Lung microvascular endothelial cell (primary cell): ENCODE results near the gene TCF23. TPM values are rescaled to one million over a fixed set of nuclear protein-coding genes. Genes with fewer than 3 reads are reported as not detected.
"Not testable (repeated sequence)": the region's sequence is repeated elsewhere in the genome, so short reads cannot be mapped to it uniquely, and the experiment has no call there.

Experiments used
- DNase-seq, 2 donors: peaks; one replicate each; pipeline versions ENCODE4 v3.0.0 to v3.0.0-alpha.2; 2010; ENCODE audit warnings: low read depth in 2 of 2
- total RNA-seq: library from RNA; depleted of rRNA; stranded (reverse); fragments of >200 nt; gene quantifications from 2 replicates; pipeline ENCODE4 v1.2.1, GENCODE V29; 2014

The TCF23 gene
- total RNA-seq, 1 donor from 2014 or later: not detected

GRCh38 chr2:27189989-27190388, 41.2 kb downstream of the TCF23 start:
- no peak for DNase-seq

GRCh38 chr2:27191070-27191829, 42.4 kb downstream of the TCF23 start:
- DNase-seq: peak; percentile 61 to 89

- DNase-seq: peak in 1 of 2 donors; percentile 62
Observed at GRCh38 chr2:27194538-27195354, 45.9 kb downstream of the TCF23 start.

GRCh38 chr2:27195799-27196198, 47.0 kb downstream of the TCF23 start:
- DNase-seq: not testable (repeated sequence)

- DNase-seq: not testable (repeated sequence)
Observed at GRCh38 chr2:27198068-27198467, 49.3 kb downstream of the TCF23 start.

- DNase-seq: no peak
Observed at GRCh38 chr2:27198627-27199026, 49.8 kb downstream of the TCF23 start.

GRCh38 chr2:27199241-27199640, 50.4 kb downstream of the TCF23 start:
- DNase-seq: no peak

- no peak for DNase-seq
Observed at GRCh38 chr2:27201675-27202074, 52.9 kb downstream of the TCF23 start.

GRCh38 chr2:27202854-27203253, 54.0 kb downstream of the TCF23 start:
- DNase-seq: peak in 1 of 2 donors; percentile 50

- no peak for DNase-seq
Observed at GRCh38 chr2:27203741-27204140, 54.9 kb downstream of the TCF23 start.

GRCh38 chr2:27204566-27204965, 55.8 kb downstream of the TCF23 start:
- no peak for DNase-seq

GRCh38 chr2:27205206-27205605, 56.4 kb downstream of the TCF23 start:
- no peak for DNase-seq

- no peak for DNase-seq
Observed at GRCh38 chr2:27206346-27206745, 57.5 kb downstream of the TCF23 start.

Other genes starting within 250 kb of the TCF23 start
- gene MAPRE3, start 178.4 kb upstream of the TCF23 start, total RNA-seq: 0.65 and 0.79 TPM in 2 replicates
- 14.2 and 19.4 TPM in 2 replicates for gene TMEM214, start 116.0 kb upstream of the TCF23 start, total RNA-seq
- gene AGBL5, start 97.3 kb upstream of the TCF23 start, total RNA-seq: 13.7 and 13.9 TPM in 2 replicates
- 477 and 564 TPM in 2 replicates for gene OST4, start 77.3 kb upstream of the TCF23 start, total RNA-seq
- 23.3 and 42.3 TPM in 2 replicates for gene EMILIN1, start 70.4 kb upstream of the TCF23 start, total RNA-seq
- 2.2 and 3.4 TPM in 2 replicates for gene KHK, start 62.2 kb upstream of the TCF23 start, total RNA-seq
- gene CGREF1, start 29.9 kb upstream of the TCF23 start, total RNA-seq: 1.7 and 2.0 TPM in 2 replicates
- under 0.01 TPM in 1 of 2 replicates, not detected in the other for gene ABHD1, start 25.2 kb upstream of the TCF23 start, total RNA-seq
- 24.2 and 36.7 TPM in 2 replicates for gene PREB, start 14.4 kb upstream of the TCF23 start, total RNA-seq
- not detected in 2 replicates for gene PRR30, start 9.6 kb upstream of the TCF23 start, total RNA-seq
- 97.0 and 130 TPM in 2 replicates for gene ATRAID, start 63.0 kb downstream of the TCF23 start, total RNA-seq
- 12.0 and 26.0 TPM in 2 replicates for gene SLC5A6, start 63.3 kb downstream of the TCF23 start, total RNA-seq
- 24.0 and 29.6 TPM in 2 replicates for gene CAD, start 68.4 kb downstream of the TCF23 start, total RNA-seq
- 7.8 and 16.9 TPM in 2 replicates for gene SLC30A3, start 114.0 kb downstream of the TCF23 start, total RNA-seq
- gene DNAJC5G, start 126.4 kb downstream of the TCF23 start, total RNA-seq: 0.44 and 1.4 TPM in 2 replicates
- 0.44 and 1.2 TPM in 2 replicates for gene TRIM54, start 133.4 kb downstream of the TCF23 start, total RNA-seq
- gene UCN, start 159.4 kb downstream of the TCF23 start, total RNA-seq: 0.40 and 0.44 TPM in 2 replicates
- 32.7 and 34.2 TPM in 2 replicates for gene MPV17, start 174.1 kb downstream of the TCF23 start, total RNA-seq
- gene GTF3C2, start 207.8 kb downstream of the TCF23 start, total RNA-seq: 18.7 and 20.4 TPM in 2 replicates
- gene EIF2B4, start 221.3 kb downstream of the TCF23 start, total RNA-seq: 21.4 and 23.0 TPM in 2 replicates
- gene SNX17, start 221.6 kb downstream of the TCF23 start, total RNA-seq: 97.9 and 106 TPM in 2 replicates
- 4.8 and 7.1 TPM in 2 replicates for gene ZNF513, start 231.7 kb downstream of the TCF23 start, total RNA-seq